Mucosa of rectum (tissue), 2 donors: ENCODE data around the gene NOTCH2.
"Not testable (repeated sequence)": the region's sequence is repeated elsewhere in the genome, so short reads cannot be mapped to it uniquely, and the experiment has no call there.

Source experiments
- H3K27ac ChIP-seq, 2 donors: one replicate each; pipeline ENCODE4 v1.7.0; 2013; ENCODE audit warnings: inconsistent platforms in 2 of 2, low read depth in 2 of 2, low read length in 2 of 2
- H3K27me3 ChIP-seq, 2 donors: one replicate each; pipeline ENCODE4 v1.7.0; 2013; ENCODE audit warnings: low read length in 2 of 2; ENCODE audit not compliant: control insufficient read depth in 2 of 2, insufficient read depth in 2 of 2
- H3K36me3 ChIP-seq, 2 donors: one replicate each; pipeline ENCODE4 v1.7.0; 2013; ENCODE audit warnings: low read length in 2 of 2; ENCODE audit not compliant: control insufficient read depth in 2 of 2, insufficient read depth in 2 of 2
- H3K4me1 ChIP-seq, 2 donors: one replicate each; pipeline ENCODE4 v1.7.0; 2013; ENCODE audit warnings: low read length in 2 of 2, mild to moderate bottlenecking in 1 of 2; ENCODE audit not compliant: control insufficient read depth in 2 of 2, insufficient read depth in 2 of 2
- H3K4me3 ChIP-seq, 2 donors: one replicate each; pipeline ENCODE4 v1.7.0; 2013; ENCODE audit warnings: low read length in 2 of 2
- H3K9ac ChIP-seq, 2 donors: one replicate each; pipeline ENCODE4 v1.7.0; 2013; ENCODE audit warnings: low read length in 2 of 2, low read depth in 1 of 2, mild to moderate bottlenecking in 1 of 2
- H3K9me3 ChIP-seq, 2 donors: one replicate each; pipeline ENCODE4 v1.7.0; 2013; ENCODE audit warnings: low read length in 2 of 2; ENCODE audit not compliant: control insufficient read depth in 2 of 2
- donor health status: healthy.
- donor health status: Normal muscosa, but diverticular disease.

The NOTCH2 gene

DNA sequence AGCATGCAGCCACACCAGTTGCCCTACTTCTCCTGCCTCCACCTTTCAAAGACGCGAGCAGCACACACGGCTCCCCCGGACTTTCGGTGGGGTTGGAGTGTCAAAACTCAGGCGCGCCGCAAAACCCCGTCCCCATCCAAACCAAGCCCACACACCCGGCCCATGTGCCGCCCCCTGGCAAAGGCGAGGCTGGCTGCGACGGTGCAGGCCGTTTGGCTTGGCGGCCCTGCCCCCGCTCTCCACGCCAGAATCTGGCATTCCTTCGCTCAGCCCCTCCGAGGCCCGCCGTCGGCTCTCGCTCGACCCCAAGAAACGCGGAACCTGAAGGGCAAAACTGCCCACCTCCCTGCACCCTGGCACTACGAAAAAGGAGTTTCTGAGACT is 787 bp downstream of the NOTCH2 start:
- H3K9me3 ChIP-seq, H3K27me3 ChIP-seq, H3K4me3 ChIP-seq, H3K36me3 ChIP-seq, H3K4me1 ChIP-seq, H3K27ac ChIP-seq: not testable (repeated sequence)
- H3K9ac ChIP-seq, result peak overlapping the region in 1 of 2 donors; percentile 51

DNA sequence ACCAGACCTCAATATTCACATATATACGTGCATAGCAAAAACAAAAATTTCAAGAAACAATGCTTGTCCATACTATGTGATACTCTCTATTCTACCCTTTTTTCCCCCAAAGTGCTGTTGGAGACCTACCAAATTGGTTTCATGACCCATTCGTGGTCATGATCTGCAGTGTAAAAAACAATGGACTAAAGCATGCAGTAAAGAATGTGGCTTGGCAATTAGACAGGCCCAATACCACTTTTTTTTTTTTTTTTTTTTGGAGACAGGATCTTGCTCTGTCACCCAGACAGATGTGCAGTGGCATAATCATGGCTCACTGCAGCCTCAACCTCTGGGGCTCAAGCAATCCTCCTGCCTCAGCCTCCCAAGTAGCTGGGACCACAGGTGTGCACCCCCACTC is 21.3 kb downstream of the NOTCH2 start:
- not testable (repeated sequence) for H3K9me3 ChIP-seq, H3K27ac ChIP-seq

DNA sequence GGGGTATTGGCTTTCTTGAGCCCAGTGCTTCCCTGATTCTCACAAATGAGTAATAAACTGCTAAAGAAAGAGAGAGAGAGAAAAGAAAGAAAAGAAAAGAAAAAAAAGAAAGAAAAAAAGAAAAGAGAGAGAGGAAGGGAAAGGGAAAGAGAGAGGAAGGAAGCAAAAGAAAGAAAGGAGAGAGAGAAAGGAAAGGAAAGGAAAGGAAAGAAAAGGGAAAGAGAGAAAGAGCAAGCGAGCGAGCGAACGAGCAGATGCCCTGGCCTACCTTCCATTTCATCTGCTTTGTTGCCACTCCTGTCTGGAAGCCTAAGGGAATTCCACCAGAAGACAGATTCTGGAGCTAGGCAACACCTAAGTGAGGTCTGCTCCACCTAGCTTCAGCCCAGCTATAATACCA is 27.7 kb downstream of the NOTCH2 start:
- not testable (repeated sequence) for H3K9ac ChIP-seq, H3K4me1 ChIP-seq, H3K36me3 ChIP-seq, H3K27me3 ChIP-seq, H3K4me3 ChIP-seq, H3K27ac ChIP-seq, H3K9me3 ChIP-seq

More for the DNA sequence above, 21.3 kb downstream of the NOTCH2 start:
- not testable (repeated sequence) for H3K27me3 ChIP-seq, H3K4me1 ChIP-seq, H3K4me3 ChIP-seq, H3K9ac ChIP-seq, H3K36me3 ChIP-seq

DNA sequence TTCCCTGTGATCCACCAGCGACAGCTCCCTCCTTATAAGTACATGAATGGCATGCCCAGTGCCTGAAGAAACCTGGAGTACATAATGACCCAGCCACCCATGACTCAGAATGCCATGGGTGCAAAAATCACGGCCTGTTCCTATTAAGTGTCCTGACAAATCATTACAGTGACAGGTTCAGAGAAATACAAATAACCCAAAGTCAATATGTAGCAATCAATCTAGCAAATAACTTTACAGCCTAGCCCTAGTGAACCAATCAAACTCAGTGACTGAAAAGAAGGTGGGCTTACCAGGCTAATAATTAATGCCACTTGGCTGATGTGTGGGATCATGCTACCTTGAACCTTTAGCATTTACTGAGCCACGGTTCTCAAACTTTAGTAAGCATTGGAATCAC is 37.2 kb downstream of the NOTCH2 start:
- not testable (repeated sequence) for H3K36me3 ChIP-seq, H3K9me3 ChIP-seq, H3K27me3 ChIP-seq, H3K27ac ChIP-seq, H3K9ac ChIP-seq, H3K4me1 ChIP-seq, H3K4me3 ChIP-seq

DNA sequence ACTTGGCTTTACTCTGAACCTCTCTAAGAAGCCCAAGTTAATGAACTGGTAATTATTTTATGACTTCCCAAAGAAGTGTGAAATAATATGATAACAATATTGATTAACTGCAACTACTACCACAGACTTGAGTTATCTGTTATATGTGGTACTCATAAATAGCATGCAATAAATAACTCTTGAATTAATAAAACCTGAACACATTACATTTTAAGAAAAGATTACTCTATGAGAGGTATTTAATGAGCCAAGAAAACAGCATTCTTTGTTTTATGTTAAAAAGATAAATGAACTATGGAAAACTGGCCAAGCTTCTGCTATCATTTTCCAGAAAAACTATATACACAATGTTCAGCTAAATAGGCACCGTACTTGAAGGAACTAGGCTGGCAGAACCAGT is 45.7 kb downstream of the NOTCH2 start:
- H3K4me3 ChIP-seq, H3K36me3 ChIP-seq, H3K4me1 ChIP-seq, H3K27me3 ChIP-seq, H3K9ac ChIP-seq, H3K27ac ChIP-seq, H3K9me3 ChIP-seq: not testable (repeated sequence)

DNA sequence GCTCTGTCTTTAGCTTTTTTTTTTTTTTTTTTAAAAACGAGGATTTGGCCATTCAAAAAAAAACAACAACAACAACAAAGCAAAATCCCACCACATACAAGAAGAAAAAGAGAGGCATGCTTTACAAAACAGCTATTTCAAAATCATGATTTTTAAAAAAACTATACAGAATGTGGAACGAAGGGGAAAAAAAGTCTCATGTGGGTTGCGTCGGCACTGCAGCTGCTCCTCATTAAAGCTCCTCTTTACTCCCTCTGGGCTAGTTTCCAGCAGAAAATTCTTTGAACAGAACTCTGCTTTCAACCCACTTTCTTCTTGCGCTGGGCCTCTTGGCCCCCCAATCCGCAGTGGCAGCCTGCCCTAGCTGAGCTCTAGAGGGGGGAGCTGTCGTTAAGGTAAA is 54.5 kb downstream of the NOTCH2 start:
- H3K4me1 ChIP-seq, H3K9ac ChIP-seq, H3K27me3 ChIP-seq, H3K9me3 ChIP-seq, H3K36me3 ChIP-seq, H3K27ac ChIP-seq, H3K4me3 ChIP-seq: not testable (repeated sequence)

DNA sequence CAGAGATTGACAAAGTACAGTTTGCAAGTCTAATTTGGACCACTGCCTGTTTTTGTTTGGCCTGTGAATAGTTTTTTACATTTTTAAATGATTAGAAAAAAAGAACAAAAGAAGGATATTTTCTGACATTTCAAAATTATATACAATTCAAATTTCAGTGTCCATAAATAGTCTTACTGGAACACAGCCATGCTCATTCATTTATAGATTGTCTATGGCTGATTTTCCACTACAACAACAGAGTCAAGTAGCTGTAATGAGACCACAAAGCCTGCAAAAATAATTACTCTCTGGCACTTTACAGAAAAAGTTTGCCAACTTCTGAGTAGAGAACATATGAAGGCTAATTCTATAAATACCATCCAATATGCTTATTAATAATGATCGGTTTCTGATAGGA is 61.1 kb downstream of the NOTCH2 start:
- not testable (repeated sequence) for H3K9me3 ChIP-seq, H3K9ac ChIP-seq, H3K4me1 ChIP-seq, H3K27me3 ChIP-seq, H3K36me3 ChIP-seq, H3K27ac ChIP-seq, H3K4me3 ChIP-seq

DNA sequence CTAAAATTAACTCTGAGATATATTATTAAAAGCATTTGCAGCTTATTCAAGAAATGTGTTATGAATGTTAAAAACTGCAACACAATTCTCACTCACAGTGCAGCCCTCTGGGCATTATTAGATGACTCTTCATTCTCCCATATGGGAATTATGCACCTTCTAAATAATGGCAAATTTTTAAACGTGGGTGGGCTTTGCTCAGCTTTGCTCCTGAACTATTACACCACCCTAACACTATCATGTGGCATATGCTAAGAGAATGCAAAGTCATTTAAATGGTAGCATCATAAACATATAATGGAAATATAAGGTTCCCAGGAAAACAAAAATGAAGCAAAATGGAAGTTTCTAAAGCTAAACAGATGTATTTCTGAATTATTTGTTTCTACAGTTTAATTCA is 61.6 kb downstream of the NOTCH2 start:
- not testable (repeated sequence) for H3K36me3 ChIP-seq, H3K27me3 ChIP-seq, H3K27ac ChIP-seq, H3K4me3 ChIP-seq, H3K4me1 ChIP-seq, H3K9ac ChIP-seq, H3K9me3 ChIP-seq

DNA sequence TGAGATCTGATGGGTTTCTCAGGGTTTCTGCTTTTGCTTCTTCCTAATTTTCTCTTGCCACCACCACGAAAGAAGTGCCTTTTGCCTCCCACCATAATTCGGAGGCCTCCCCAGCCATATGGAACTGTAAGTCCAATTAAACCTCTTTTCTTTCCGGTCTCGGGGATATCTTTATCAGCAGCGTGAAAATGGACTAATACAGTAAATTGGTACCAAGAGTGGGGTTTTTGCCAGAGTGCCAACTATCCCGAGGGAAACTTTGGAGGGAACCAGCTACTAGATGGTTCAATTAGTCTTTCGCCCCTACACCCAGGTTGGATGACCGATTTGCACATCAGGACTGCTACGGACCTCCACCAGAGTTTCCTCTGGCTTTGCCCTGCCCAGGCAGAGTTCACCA is 68.4 kb downstream of the NOTCH2 start:
- not testable (repeated sequence) for H3K27me3 ChIP-seq, H3K4me3 ChIP-seq, H3K27ac ChIP-seq, H3K9me3 ChIP-seq, H3K36me3 ChIP-seq, H3K9ac ChIP-seq, H3K4me1 ChIP-seq

DNA sequence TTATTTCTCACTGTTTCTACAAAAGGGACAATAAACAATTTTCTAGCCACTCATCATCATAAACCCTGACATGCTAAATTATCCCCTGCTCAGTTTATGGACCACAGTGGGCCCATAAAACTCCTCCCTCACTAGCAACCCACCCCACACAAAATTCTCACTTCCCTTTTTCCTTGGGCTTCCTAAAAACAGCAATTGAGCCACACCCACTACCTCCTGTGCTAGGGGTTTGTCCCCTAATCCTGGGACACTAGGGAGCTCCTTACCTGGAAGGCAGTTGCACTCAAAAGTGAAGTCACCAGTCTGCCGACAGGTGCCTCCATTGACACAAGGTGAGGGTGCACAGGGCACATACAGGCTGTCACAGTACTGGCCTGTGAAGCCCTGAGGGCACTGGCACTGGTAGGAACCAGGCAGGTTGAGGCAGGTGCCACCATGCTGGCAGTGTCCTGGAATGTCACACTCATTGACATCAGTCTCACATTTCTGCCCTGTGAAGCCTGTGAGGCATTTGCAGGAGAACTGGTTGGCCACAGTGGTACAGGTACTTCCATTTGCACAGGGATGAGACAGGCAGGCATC is 72.6 kb downstream of the NOTCH2 start:
- H3K9me3 ChIP-seq, H3K9ac ChIP-seq, H3K4me3 ChIP-seq, H3K4me1 ChIP-seq, H3K27me3 ChIP-seq, H3K27ac ChIP-seq, H3K36me3 ChIP-seq: not testable (repeated sequence)

DNA sequence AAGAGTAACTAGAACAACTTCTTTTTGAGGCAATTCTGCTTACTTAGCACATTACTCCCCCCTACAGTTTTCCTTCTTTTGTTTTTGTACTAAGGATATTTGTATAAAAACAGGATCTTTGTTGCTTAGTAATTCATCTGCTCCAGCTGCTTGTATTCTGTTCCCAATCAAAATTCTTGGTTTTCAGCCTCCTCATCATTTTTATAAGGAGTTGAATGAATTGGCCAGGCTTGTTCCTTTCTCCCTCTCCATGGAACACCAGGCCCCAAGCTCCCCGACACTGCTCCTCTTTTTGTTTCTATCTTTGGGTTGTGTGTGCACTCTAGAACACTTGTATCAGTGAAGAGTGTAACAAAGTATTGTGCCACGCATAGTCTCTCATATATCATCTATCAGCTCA is 73.5 kb downstream of the NOTCH2 start:
- not testable (repeated sequence) for H3K27me3 ChIP-seq, H3K9ac ChIP-seq, H3K27ac ChIP-seq, H3K9me3 ChIP-seq, H3K4me3 ChIP-seq, H3K4me1 ChIP-seq, H3K36me3 ChIP-seq
